Neural crest cell (in vitro differentiated cells): ENCODE measurements around the gene C11orf52. TPM values are rescaled to one million over a fixed set of nuclear protein-coding genes. Genes with fewer than 3 reads are reported as not detected.

Experiments used
- DNase-seq: peaks from one replicate; pipeline ENCODE4 v3.0.0; 2021; ENCODE audit warnings: low read depth, mixed read lengths, low spot score
- H3K27ac Mint-ChIP-seq: one replicate; pipeline ENCODE4 v1.8.0; 2021; ENCODE audit warnings: mild to moderate bottlenecking, mixed read lengths; ENCODE audit not compliant: unreplicated experiment
- H3K27me3 Mint-ChIP-seq: 2 replicates; pipeline ENCODE4 v1.8.0; 2021; ENCODE audit warnings: low read depth, mild to moderate bottlenecking, mixed read lengths
- H3K36me3 Mint-ChIP-seq: 2 replicates; pipeline ENCODE4 v1.8.0; 2021; ENCODE audit warnings: low read depth, mild to moderate bottlenecking, mixed read lengths
- H3K4me1 Mint-ChIP-seq: 2 replicates; pipeline ENCODE4 v1.8.0; 2021; ENCODE audit warnings: mixed read lengths
- H3K4me3 Mint-ChIP-seq: one replicate; pipeline ENCODE4 v1.8.0; 2021; ENCODE audit warnings: mild to moderate bottlenecking, mixed read lengths
- H3K9me3 Mint-ChIP-seq: 2 replicates; pipeline ENCODE4 v1.8.0; 2021; ENCODE audit warnings: mixed read lengths
- CTCF ChIP-seq: fragments of 200-600 bp; sonication (generic); conservative IDR thresholded peaks from 2 replicates; pipeline ENCODE4 v1.5.0; 2021; ENCODE audit warnings: antibody characterized with exemption, mild to moderate bottlenecking
- total RNA-seq: library from RNA; stranded (reverse); gene quantifications from 2 replicates; pipeline ENCODE4 v1.2.1, GENCODE V29; 2021

Gene C11orf52
- total RNA-seq, 1 donor from 2014 or later: not detected

- Mint-ChIP-seq H3K4me1 (no peaks in the 10 kb centered on the region), H3K36me3 (no peaks in the 10 kb centered on the region), H3K27ac (no peak overlapping the region), H3K27me3 (no peaks in the 10 kb centered on the region), H3K4me3 (no peak overlapping the region), H3K9me3 (no peaks in the 10 kb centered on the region)
- no peak for TF ChIP-seq CTCF
- DNase-seq: no peak
Observed at GRCh38 chr11:111886844-111887243, 31.9 kb upstream of the C11orf52 start.

GRCh38 chr11:111905411-111905810 lies 13.3 kb upstream of the C11orf52 start:
- DNase-seq: no peak
- Mint-ChIP-seq H3K36me3 (no peaks in the 10 kb centered on the region), H3K4me3 (no peak overlapping the region), H3K9me3 (no peaks in the 10 kb centered on the region), H3K27ac (no peak overlapping the region), H3K4me1 (no peaks in the 10 kb centered on the region), H3K27me3 (peaks cover 4% of the 10 kb centered on the region)
- TF ChIP-seq CTCF: no peak

- Mint-ChIP-seq H3K4me1 (peaks cover 5% of the 10 kb centered on the region), H3K36me3 (no peaks in the 10 kb centered on the region), H3K9me3 (no peaks in the 10 kb centered on the region), H3K27ac (no peak overlapping the region), H3K4me3 (no peak overlapping the region), H3K27me3 (peaks cover 4% of the 10 kb centered on the region)
- DNase-seq: no peak
- no peak for TF ChIP-seq CTCF
Observed at GRCh38 chr11:111906680-111907079, 12.0 kb upstream of the C11orf52 start.

GRCh38 chr11:111908639-111909305 lies 9.9 kb upstream of the C11orf52 start:
- no peaks in the 10 kb centered on the region for H3K9me3 Mint-ChIP-seq
- H3K27ac Mint-ChIP-seq: no peak overlapping the region
- no peak for DNase-seq
- peaks cover 11% of the 10 kb centered on the region for H3K4me1 Mint-ChIP-seq
- H3K27me3 Mint-ChIP-seq: peaks cover 4% of the 10 kb centered on the region
- H3K36me3 Mint-ChIP-seq: no peaks in the 10 kb centered on the region
- TF ChIP-seq CTCF: no peak
- no peak overlapping the region for H3K4me3 Mint-ChIP-seq

- Mint-ChIP-seq H3K27ac (peak overlapping the region; percentile 12), H3K9me3 (no peaks in the 10 kb centered on the region), H3K4me3 (no peak overlapping the region), H3K27me3 (peaks cover 4% of the 10 kb centered on the region), H3K36me3 (no peaks in the 10 kb centered on the region), H3K4me1 (peaks cover 17% of the 10 kb centered on the region)
- TF ChIP-seq CTCF: no peak
- DNase-seq: no peak
Observed at GRCh38 chr11:111909378-111909777, 9.3 kb upstream of the C11orf52 start.
